ENCODE data around the gene TPO.
"Not testable (repeated sequence)": the region's sequence is repeated elsewhere in the genome, so short reads cannot be mapped to it uniquely, and the experiment has no call there.

The TPO gene

DNA sequence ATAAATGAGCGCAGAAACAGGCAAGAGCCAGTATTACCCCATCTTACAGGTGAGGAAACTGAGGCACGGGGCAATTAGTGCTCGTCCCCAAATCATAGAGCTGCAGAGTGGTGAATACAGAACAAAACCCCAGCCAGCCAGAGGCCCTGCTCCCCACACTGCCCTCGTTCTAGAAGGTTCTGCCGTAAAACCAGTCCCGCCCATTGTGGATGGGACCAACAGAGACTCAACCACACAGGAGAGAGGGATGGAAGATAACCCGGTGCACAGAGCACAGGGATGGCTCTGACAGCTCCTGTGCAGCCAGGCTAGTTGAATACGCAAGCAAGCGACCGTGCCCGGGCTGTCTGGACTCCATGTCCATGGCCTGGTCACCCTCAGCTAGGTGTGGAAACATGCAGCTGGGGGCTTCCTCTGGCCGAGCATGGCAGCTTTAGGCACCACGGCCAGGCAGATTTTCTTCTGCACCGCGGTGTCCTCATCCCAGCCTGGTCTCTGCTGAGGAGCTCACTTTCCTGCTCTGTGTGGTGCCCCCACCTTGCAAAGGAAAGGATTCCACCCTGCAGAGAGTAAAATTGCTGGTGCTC lies 146.4 kb downstream of the TPO start:
- Mint-ChIP-seq H3K27me3 (no peaks in the 10 kb centered on the region), H3K4me3 (no peak overlapping the region), H3K9me3 (no peaks in the 10 kb centered on the region), H3K36me3 (ENCODE audit: low read depth) (no peaks in the 10 kb centered on the region), H3K4me1 (ENCODE audit: low read depth) (peaks cover 15% of the 10 kb centered on the region), H3K27ac (no peak overlapping the region)
- no peak for DNase-seq

DNA sequence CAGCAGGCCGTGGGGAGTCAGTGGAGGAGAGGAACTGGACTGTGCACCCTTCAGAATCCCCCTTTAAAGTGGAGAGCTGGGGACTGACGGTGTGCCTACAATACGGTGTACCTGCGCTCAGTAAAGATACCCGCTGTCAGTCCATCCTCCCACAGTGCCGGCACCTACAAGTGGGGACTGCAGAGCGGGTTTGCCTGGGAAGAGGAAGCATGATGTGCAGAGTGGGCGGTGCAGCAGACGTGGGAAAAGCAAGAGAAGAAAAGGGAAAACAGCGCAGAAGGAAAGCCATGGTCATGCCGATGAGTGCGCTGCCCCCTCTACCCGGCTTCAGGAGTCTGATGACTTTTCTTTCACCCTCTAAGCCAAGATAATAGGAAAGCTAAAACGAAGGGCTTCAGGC lies 148.0 kb downstream of the TPO start:
- H3K4me3 Mint-ChIP-seq = no peak overlapping the region
- H3K27ac Mint-ChIP-seq = no peak overlapping the region
- H3K36me3 Mint-ChIP-seq (ENCODE audit: low read depth) = no peaks in the 10 kb centered on the region
- H3K9me3 Mint-ChIP-seq = no peaks in the 10 kb centered on the region
- H3K27me3 Mint-ChIP-seq = no peaks in the 10 kb centered on the region
- H3K4me1 Mint-ChIP-seq (ENCODE audit: low read depth) = peaks cover 15% of the 10 kb centered on the region
- DNase-seq = no peak

DNA sequence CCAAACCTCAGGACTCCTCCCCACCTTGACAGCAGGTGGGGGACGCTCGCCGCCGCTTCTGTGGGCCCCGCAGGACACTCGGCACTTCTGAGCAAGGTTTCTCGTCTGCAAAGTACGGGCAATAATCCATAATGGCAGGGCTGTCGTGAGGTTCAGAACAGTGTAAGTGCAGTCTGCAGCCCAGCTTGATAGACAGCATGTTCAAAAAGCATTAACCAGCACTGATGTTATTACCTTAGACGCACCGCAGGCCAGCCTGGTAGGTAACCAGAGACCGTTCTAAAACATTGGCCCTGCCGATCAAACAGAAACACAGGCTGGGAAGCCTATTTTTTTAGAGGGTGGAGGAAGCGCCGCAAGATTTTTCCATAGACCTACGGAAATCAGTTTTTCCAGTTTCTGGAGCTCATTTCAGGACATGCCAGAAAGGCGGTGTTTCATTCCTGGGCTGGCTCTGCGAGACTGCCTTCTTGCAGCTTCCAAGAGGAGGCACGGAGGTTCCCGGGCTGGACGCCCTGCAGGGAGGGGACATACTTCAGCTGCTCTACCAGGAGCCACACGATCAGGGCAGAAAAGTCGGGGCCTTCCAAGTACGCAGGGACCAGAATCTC lies 148.7 kb downstream of the TPO start:
- Mint-ChIP-seq H3K4me1 (ENCODE audit: low read depth) (peaks cover 15% of the 10 kb centered on the region), H3K27me3 (no peaks in the 10 kb centered on the region), H3K4me3 (no peak overlapping the region), H3K36me3 (ENCODE audit: low read depth) (no peaks in the 10 kb centered on the region), H3K9me3 (no peaks in the 10 kb centered on the region), H3K27ac (no peak overlapping the region)
- no peak for DNase-seq

DNA sequence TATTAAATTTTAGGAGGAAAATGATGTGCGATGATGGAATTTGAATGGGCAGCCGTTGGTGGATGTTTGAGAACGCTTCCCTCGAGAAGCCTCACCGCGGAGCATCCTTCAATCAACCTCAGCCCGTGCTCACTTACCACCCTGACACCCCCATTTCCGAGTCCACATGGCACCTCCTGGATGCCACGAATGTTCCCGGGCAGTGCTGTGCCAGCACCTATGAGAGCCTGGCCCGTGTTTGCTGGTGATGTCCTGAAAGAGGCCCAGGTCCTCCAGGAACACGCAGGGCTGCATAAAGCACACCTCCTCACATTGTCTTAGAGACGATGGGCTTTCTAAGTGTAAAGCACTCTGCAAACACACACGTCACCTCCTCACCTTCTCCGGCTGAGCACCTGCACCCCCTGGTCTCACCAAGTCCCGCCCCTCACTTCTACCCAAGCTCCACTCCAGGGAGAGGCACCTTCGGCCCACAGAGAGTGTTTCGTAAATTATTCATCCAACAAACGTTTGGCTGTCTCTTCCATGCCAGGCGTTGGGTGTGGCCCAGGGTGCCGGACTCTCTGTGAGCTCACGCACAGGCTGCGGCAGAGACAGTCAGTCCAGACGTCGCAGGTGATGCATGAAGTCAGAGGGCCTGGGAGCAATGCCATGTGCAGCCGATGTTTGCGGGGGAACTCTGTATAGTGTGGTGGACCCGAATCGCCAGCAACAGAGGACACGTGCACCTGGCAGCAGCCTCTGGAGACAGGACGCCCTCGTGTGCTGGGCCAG lies 150.0 kb downstream of the TPO start:
- Mint-ChIP-seq H3K36me3 (ENCODE audit: low read depth) (no peaks in the 10 kb centered on the region), H3K4me3 (no peak overlapping the region), H3K27ac (no peak overlapping the region), H3K27me3 (no peaks in the 10 kb centered on the region), H3K9me3 (peaks cover 5% of the 10 kb centered on the region), H3K4me1 (ENCODE audit: low read depth) (peaks cover 15% of the 10 kb centered on the region)
- no peak for DNase-seq

DNA sequence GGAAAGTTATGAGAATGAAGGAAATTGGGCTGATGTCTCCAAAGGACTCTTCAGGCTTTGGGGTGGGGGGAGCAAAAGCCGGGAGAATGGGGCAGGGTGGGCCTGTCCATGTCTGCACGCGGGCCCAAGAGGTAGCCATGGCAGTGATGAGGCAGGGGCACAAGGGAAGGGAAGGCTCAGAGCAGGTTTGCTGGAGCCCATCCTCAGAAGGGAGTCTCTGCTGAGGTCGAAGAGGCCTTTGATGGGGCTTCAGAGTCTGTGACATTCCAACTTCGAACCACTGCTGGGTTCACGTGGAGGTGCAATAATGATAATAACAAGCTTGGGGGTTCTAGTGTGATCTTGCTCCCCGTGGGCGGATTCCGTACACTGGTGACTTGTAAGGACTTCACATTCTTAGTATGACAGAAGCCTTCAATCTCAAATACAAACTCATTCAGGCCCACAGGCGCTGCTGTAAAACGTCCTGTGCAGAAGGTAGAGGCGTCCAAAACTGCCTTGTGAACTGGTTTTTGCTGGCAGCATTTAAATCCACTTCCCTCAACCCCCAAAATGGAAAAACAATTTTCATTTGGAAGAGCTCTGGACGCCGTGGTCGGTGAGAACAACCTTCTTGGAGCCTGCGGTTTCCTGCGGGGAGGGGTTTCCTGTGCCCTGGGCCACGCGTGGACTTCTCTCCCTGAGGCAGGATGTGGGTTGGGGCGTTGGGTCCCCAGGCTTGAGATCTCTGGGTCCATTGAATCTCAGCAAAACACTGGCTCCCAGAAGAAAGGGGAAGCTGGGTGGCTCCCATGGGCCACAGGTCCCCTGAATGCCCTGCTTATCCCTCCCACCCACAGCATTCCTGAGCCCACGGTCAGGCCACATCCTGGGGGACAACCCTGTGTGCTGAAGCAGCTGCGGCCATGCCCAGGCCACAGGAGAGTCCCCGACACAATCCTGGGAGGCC lies 151.0 kb downstream of the TPO start:
- Mint-ChIP-seq H3K27ac (no peak overlapping the region), H3K9me3 (peaks cover 5% of the 10 kb centered on the region), H3K27me3 (no peaks in the 10 kb centered on the region), H3K4me3 (no peak overlapping the region), H3K4me1 (ENCODE audit: low read depth) (peaks cover 15% of the 10 kb centered on the region), H3K36me3 (ENCODE audit: low read depth) (no peaks in the 10 kb centered on the region)
- DNase-seq = no peak

DNA sequence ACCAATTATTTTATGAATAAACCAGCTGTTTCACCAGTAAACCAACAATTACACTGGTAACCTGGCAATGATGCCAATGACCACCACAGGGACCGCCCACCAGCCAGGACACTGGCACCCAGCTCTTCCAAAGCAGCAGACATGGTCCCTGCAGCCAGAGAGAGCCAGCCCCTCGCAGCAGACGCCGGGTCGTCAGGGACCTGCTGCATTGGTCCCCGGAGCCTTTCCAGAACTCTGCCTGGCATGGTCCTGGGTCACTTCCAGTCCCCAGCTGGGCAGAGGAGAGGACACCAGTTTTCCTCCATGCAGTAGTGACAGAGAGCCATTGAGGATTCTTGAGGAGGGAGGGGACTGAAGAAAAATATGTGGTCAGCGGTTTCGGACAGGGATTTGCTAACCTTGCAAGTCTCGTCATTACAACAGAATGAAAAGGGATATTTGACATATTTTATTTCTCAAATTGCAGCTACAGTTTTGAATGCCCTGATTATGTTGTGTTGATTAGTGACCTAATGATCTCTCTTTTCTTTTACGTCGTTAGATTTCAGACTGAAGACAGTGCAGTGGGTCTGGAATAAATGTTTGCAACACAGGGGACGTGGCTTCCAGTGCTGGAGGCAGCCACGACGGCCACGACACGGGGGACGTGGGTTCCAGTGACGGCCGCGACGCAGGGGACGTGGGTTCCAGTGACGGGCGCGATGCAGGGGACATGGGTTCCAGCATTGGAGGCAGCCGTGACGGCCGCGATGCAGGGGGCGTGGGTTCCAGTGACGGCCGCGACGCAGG lies 154.5 kb downstream of the TPO start:
- H3K36me3 Mint-ChIP-seq (ENCODE audit: low read depth) = no peaks in the 10 kb centered on the region
- peaks cover 15% of the 10 kb centered on the region for H3K4me1 Mint-ChIP-seq (ENCODE audit: low read depth)
- peaks cover 5% of the 10 kb centered on the region for H3K9me3 Mint-ChIP-seq
- no peak overlapping the region for H3K27ac Mint-ChIP-seq
- no peak overlapping the region for H3K4me3 Mint-ChIP-seq
- no peak for DNase-seq
- H3K27me3 Mint-ChIP-seq = no peaks in the 10 kb centered on the region

DNA sequence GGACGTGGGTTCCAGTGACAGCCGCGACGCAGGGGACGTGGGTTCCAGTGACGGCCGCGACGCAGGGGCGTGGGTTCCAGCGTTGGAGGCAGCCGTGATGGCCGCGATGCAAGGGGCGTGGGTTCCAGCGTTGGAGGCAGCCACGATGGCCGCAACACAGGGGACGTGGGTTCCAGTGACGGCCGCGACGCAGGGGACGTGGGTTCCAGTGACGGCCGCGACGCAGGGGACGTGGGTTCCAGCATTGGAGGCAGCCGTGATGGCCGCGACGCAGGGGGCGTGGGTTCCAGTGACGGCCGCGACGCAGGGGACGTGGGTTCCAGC lies 155.0 kb downstream of the TPO start:
- H3K36me3 Mint-ChIP-seq (ENCODE audit: low read depth); H3K4me3 Mint-ChIP-seq; H3K27ac Mint-ChIP-seq; DNase-seq; H3K9me3 Mint-ChIP-seq; H3K27me3 Mint-ChIP-seq: not testable (repeated sequence)
- peaks cover 14% of the 10 kb centered on the region for H3K4me1 Mint-ChIP-seq (ENCODE audit: low read depth)

DNA sequence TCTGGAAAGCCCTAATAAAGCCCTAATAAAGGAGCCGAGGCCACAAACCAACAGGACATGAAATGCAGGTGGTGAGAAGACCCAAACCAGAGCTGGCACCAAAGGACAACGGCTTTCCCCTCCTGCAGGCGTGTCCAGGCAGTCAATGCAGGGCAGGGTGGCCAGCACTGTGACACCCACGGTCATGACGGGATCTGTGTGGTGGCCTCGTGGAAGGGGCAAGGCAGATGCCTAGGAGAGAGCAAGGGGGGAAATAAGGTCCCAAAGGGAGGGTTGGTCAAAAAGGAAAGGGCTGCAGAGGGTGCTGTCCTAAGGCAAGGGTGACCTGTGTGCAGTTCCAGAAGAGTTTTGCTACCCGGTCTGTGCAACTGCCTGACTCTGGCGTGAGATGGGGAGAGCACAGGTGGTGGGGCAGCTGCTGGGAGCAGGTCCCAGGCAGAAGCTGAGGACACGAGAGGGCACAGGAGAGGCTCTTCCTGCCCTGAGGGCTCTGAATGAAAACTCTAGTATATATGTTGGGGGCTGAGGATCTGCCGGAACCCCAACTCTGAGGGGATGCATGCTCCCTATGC lies 156.7 kb downstream of the TPO start:
- H3K9me3 Mint-ChIP-seq = peaks cover 5% of the 10 kb centered on the region
- H3K36me3 Mint-ChIP-seq (ENCODE audit: low read depth) = no peaks in the 10 kb centered on the region
- no peaks in the 10 kb centered on the region for H3K4me1 Mint-ChIP-seq (ENCODE audit: low read depth)
- no peaks in the 10 kb centered on the region for H3K27me3 Mint-ChIP-seq
- no peak overlapping the region for H3K4me3 Mint-ChIP-seq
- no peak overlapping the region for H3K27ac Mint-ChIP-seq
- no peak for DNase-seq

DNA sequence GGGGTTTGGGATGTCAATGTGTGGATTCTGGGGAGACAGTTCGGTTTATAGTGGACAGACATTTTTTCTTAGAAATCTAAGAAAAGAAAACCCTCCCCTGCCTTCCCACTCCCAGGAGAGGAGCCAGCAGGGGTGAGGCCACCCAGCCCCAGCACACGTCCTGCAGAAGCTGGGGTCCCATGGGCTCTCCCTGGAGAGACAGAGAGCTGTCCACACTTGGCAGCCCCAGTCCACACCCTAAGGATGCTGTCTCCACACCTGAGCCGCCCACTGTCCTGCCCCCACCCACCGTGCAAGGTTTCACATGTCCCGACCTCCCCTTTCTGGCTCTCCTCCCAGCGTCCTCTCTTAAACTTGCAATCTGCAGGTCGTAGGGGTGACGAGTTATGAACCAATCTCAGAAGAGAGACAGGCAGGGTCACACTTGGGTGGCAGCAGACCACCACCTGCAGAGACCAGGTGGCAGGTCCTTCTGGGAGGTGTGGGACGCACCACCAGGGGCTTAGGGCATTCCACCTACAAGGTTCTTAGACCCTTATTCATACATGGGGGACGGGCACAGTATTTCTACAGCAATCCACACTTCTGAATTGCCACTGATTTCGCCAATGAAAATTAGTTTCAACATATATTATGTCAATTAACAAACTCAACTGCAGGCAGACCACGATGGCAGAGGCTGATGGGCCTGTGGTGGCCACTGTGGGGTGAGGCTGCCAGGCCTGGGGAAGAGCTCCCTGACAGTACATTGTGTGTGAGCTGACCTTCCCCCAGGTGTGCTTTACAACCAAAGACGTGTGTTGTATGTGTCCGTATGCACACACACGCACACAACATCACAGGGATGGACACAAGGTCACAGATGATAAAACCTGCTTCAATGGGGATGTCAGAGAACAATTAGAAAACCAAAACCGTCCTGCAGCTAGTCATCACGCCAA lies 158.5 kb downstream of the TPO start:
- no peak overlapping the region for H3K4me3 Mint-ChIP-seq
- no peaks in the 10 kb centered on the region for H3K27me3 Mint-ChIP-seq
- no peaks in the 10 kb centered on the region for H3K36me3 Mint-ChIP-seq (ENCODE audit: low read depth)
- H3K9me3 Mint-ChIP-seq = peaks cover 5% of the 10 kb centered on the region
- DNase-seq = no peak
- no peak overlapping the region for H3K27ac Mint-ChIP-seq
- H3K4me1 Mint-ChIP-seq (ENCODE audit: low read depth) = no peaks in the 10 kb centered on the region

DNA sequence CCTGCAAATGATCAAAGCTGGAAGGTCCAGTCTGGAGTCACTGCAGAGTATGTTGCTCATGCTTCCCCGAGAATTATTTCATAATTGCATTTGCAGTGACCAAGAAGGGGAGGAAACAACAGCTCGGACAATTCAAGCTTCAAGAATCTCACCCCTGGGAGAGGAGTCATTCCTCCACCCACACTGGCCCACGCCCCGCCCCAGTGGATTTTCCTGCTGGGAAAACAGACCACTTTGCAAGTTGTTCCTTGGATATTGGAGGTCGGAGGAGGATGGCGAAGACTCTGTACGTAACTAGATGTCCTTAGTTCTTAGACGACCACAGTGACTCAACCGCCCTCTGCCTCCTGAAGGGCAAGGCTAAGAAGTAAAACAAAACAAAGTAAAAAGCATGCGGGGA lies 159.4 kb downstream of the TPO start:
- Mint-ChIP-seq H3K36me3 (ENCODE audit: low read depth) (no peaks in the 10 kb centered on the region), H3K9me3 (peaks cover 4% of the 10 kb centered on the region), H3K4me1 (ENCODE audit: low read depth) (no peaks in the 10 kb centered on the region), H3K27ac (no peak overlapping the region), H3K27me3 (no peaks in the 10 kb centered on the region), H3K4me3 (no peak overlapping the region)
- no peak for DNase-seq

DNA sequence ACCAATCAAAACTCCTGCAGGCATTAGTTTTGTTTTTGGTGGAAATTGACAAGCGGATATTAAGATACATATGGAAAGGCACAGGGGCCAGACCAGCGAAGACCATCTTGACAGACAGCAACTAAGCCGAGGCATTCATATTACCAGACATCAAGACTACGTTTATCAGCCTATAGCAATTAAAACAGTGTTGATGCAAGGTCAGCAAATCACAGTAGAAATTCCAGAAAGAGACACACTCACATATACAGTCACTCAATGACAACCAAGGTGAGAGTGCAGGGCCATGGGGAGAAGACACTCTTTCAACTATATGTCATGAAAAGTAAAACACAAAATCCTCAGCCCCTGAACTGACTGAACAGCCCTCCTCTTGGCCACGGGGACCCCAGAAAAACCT lies 164.6 kb downstream of the TPO start:
- peaks cover 5% of the 10 kb centered on the region for H3K27me3 Mint-ChIP-seq
- no peak for DNase-seq
- H3K4me1 Mint-ChIP-seq (ENCODE audit: low read depth) = no peaks in the 10 kb centered on the region
- H3K9me3 Mint-ChIP-seq = no peaks in the 10 kb centered on the region
- H3K27ac Mint-ChIP-seq = no peak overlapping the region
- H3K4me3 Mint-ChIP-seq = no peak overlapping the region
- no peaks in the 10 kb centered on the region for H3K36me3 Mint-ChIP-seq (ENCODE audit: low read depth)

DNA sequence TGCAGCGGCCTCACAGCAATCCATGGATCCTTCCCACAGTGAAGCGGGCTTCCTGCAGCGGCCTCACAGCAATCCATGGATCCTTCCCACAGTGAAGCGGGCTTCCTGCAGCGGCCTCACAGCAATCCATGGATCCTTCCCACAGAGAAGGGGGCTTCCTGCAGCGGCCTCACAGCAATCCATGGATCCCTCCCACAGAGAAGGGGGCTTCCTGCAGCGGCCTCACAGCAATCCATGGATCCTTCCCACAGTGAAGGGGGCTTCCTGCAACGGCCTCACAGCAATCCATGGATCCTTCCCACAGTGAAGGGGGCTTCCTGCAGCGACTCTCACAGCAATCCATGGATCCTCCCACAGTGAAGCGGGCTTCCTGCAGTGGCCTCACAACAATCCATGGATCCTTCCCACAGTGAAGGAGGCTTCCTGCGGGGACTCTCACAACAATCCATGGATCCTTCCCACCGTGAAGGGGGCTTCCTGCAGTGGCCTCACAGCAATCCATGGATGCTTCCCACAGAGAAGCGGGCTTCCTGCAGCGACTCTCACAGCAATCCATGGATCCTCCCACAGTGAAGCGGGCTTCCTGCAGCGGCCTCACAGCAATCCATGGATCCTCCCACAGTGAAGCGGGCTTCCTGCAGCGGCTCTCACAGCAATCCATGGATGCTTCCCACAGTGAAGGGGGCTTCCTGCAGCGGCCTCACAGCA lies 168.1 kb downstream of the TPO start:
- not testable (repeated sequence) for H3K27me3 Mint-ChIP-seq; H3K27ac Mint-ChIP-seq; H3K36me3 Mint-ChIP-seq (ENCODE audit: low read depth); H3K4me1 Mint-ChIP-seq (ENCODE audit: low read depth); H3K4me3 Mint-ChIP-seq; H3K9me3 Mint-ChIP-seq; DNase-seq

All from activated T-cell treated with anti-CD3 and anti-CD28 coated beads, Interleukin-2, amount 50 U/mL, for 24 hours (primary cell).